HG02678 (cell line): ENCODE results near the gene NPNT.

Experiments
- ATAC-seq: cut with Tn5 transposase; IDR thresholded peaks from one replicate; pipeline ENCODE4 v1.9.1; 2021; ENCODE audit warnings: mild to moderate bottlenecking, moderate library complexity; ENCODE audit not compliant: unreplicated experiment

NPNT gene

DNA sequence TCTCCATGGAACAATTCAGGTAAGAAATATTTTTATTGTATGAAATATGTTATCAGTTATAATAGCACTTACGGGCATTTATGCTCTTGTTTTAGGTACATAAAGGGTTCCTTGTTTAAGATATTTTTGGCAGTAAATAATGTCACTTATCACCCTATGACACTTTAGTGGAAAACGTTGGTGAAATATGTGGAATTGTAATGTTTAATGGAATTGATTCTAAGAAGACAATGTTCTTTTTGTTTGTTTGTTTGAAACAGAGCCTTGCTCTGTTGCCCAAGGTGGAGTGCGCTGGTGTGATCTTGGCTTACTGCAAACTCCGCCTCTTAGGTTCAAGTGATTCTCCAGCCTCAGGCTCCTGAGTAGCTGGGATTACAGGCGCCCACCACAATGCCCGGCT lies 17.4 kb downstream of the NPNT start:
- ATAC-seq: no peak

DNA sequence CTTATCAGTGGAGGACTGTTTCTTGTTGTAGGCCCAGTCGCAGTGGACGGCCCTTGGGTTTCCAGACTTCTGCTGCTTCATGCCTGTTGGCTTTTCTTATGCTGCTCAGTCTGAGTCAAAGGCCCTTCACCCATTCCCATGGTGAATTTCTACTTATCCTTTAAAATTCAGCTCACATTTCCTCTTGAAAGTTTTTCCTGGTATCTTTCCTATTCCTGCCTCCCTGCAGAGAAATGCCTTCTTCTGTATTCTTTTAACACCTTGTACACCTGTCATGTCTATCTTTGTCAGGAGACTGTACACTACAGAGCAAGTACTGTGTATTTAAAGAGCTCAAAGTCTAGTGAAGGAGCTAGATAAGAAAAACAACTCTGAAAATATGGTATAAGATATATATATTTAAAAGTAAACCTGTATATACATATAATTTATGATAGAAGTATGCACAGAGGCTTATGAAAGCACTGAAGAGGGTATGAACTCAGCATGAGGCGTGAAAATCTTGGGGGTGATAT lies 22.0 kb downstream of the NPNT start:
- no peak for ATAC-seq

DNA sequence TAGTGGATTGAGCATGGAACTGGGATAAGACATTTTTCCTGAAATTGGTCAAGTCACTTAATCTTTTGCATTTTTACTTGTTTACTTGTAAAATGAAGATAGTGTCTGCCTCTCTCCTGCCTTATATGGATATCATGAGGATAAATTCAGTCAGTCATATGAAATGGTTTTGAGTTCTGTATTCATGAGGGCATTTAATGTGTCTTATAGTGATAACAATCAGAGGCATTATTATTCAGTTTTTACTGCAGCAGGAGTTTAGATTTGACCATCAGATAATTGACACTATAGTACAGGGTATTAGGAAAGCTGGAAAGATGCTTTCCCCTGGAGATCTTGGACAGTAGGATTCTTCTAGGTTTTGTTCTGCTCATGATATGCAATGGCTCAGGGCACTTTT lies 26.0 kb downstream of the NPNT start:
- no peak for ATAC-seq

DNA sequence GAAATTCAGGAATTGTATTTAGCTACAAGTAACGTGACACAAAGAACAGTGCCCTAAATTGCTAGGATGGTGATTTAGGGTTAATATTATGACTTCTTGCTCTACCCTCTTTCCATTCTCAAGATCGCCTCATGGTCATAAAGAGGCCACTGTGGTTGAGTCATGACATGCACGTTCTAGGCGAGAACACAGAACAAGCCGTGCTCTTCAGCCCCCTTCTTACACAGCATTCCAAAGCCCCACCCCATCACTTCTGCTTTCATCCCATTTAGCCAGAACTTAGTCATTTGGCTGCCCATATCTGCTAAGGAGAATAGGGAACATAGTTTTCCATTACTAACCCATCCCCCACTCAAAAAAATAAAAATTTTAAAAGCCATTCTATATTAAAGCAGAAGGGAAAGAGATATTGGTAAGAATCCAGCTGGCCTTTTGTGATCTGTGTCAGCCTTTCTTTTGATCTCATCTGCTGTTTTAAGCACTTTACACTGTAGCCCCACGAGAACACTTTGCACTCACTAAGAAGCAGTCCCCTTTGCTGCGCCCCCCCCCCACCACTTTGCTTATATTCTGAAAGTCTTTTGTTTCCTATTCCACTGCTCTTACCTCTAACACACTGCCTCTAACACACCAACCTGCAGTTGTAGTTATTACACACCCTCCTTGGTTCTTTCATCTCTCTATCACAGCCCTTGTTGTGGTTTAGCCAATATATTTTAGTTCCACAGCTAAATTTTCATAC lies 28.4 kb downstream of the NPNT start:
- no peak for ATAC-seq

DNA sequence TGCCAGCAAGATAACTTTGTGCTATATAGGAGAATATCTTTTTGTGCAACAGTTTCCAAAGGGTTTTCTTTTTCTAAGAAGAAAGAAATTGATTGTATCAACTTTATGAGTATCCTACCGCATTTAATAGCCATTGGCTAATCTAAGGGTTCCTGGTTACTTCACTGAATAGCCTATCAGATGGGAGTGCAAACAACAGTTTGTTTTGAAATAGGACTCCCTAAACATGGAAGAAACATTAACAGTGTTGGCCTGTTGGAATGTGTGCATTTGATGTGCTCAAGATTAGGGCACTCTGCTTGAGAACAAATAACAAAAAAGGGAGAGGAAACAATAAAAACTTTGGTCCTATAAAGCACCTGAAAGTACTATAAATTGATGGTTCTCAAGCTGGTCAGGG lies 29.1 kb downstream of the NPNT start:
- no peak for ATAC-seq

DNA sequence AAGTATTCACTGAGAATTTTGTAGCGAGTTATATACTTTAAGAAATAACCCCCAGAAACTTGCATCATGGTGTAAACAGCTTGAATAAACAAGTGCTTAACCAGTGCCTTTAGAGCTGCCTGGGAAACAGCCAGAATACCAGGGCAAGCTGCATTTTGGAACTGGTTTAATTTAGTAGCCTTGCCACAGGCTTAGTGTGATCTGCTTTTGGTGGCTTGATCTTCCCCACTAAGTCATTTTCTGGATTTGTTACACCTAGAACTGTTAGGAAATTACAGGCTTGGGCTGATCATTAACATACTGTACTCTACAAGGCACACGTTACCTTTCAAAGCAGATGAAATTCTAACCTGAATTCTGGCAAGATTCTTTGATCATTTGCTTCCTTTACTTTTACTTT lies 35.4 kb downstream of the NPNT start:
- ATAC-seq: no peak

DNA sequence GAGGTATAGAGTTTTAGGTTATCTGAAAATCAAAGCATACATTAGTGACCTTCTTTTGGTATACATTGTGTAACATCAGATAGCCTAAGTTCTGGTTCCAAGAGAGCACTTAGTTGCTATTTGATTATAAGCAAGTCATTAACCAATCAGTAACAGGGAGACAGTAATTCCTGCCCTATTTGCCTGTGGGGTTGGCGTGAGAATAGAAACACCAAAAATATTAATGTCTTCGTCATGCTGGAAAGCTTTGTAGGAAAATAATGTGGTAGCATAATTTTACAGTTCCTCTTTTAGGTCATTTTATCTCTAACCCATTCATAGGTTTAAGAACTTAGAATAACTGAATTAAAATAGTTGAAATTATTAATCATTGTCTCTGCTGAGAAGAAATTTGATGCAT lies 37.8 kb downstream of the NPNT start:
- ATAC-seq: no peak

DNA sequence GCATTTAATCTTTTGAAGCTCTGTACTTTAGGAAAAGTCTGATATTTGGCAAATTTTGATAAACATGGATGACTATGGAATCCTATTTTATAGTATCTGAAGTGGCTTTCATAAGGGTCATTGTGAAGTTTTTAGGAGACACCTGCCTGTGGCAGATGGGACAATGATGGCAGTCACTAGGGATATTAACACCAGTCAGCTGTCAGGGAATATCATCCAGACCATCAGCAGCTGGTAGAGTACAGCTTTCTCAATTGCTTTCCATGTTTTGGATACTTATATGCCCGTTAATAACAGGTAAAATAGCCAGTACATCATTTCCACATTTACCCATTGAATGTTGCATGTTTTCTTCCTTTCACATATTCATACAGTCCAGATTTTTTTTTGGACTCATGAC lies 39.1 kb downstream of the NPNT start:
- ATAC-seq: no peak

DNA sequence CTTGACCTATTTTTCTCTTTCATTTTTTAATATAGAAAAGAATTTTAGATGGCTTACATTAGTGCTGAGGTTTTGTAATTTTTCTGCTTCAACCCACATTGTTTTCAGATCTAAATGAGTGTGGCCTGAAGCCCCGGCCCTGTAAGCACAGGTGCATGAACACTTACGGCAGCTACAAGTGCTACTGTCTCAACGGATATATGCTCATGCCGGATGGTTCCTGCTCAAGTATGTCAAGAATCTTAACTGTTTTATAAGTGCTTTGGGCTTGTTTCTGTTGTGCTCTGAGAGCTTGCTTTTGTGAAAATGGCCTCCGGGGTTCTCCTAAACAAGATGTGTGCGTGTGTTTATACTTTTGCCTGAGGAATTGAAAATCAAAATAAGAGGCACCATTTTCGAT lies 41.6 kb downstream of the NPNT start:
- ATAC-seq: no peak

DNA sequence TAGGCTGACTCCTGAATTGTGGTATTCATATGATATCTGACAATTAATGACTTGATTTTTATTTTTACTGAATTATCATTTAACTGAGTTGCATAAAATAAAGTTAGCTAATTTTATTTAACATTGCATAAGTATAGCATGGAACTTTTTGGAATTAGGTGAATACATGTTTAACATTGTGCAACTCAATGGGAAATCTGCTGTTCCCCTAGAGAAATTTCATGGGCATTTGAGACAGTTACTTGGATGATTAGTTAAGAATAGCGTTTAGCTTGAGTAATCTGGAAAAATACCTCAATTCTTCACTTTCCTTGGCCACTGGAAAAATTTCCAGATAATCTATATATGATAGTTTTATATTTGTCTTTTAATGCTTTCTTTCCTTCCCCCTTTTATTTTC lies 42.5 kb downstream of the NPNT start:
- ATAC-seq: no peak

DNA sequence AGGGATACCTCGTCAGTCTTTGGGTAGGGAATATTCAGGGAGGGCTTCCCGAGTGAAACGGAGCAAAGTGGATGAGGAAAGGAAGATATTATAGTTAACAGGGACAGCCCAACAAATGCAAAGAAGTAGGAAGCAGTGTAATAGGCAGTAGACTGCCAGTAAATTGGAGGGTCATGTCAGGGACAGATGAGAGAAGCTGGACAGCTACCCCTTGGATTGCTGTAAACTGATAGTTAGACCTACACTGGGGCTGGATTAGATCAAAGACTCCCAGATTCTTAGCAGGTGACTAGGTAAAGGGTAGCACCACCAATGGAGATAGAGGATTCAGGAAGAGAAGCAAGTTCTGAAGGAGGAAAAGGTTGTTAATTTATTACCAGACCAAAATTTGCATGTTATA lies 48.0 kb downstream of the NPNT start:
- no peak for ATAC-seq

DNA sequence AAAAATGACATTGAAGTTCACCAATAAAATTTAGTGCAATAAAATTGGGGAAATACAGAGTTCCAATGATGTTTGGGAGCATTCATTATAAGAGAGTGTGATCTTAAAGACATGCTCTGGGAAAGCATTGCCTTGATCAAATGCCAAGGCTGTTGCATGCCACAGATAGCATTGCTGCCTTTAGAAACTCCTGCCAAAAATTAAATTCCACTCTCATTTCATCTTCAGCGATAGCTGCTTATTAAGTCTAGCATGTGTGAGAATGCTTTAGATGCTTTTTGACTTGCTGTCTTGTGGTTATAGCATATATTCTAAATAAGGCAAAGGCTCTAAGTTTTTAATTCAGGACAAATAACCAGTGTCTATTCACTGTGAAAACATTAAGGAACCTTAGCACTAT lies 49.3 kb downstream of the NPNT start:
- no peak for ATAC-seq

DNA sequence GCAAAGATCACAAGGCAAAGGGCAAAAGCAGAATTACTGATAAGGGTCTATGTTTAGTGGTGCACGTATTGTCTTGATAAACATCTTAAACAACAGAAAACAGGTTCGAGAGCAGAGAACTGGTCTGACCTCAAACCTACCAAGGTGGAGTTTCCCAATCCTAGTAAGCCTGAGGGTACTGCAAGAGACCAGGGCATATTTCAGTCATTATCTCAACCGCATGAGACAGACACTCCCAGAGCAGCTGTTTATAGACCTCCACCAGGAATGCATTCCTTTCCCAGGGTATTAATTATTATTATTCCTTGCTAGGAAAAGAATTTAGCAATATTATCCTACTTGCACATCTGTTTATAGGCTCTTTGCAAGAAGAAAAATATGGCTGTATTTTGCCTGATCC lies 51.5 kb downstream of the NPNT start:
- ATAC-seq: no peak

DNA sequence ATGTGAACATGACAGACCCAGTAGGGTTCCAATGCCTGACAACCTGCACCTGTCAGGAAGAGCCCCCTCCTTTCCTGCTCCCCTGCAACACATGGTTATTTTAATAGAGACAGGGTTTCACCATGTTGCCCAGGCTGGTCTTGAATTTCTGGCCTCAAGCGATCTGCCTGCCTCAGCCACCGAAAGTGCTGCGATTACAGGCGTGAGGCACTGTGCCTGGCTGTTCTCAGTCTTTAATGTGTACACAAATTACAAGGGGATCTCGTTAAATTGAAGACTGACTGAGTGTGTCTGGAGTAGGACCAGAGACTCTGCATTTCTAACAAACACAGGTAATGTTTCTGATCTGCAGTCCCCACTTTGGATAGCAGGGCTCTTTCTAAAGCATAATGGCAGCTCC lies 55.4 kb downstream of the NPNT start:
- ATAC-seq: no peak

DNA sequence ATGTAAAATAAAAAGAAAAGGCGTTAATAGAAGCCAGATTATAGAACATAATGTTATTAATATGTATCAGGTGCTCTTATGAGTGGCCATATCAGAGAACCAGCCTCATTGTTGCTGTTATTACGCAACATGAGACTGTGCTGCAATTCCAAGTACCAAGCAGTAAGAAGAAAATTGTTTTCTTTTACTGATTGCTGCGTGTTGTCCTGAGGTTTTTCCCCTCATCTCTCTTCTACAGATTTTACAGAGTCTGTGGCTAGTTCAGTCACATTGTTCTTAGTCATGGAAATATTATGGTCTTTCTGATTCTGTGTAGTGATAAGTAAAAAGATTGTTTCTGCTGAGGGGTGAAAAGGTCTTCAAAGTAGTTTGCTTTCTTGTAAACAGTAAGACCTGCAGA lies 55.9 kb downstream of the NPNT start:
- no peak for ATAC-seq

DNA sequence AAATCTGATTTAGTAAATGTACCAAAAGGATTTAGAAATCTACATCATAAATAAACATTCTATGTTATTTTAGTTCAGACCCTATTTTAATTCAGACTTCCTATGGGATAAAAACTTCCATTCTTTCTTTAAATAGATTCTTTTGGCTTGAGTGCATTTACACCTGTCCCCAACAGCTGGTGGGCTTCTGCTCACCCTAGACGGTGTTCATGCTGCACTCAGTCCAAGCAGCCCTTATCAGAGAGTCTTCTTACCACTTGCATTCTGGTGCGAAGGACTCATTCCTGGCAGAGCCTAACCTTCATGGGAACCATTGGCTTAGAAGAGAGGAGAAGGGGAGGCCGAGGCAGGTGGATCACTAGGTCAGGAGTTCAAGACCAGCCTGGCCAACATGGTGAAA lies 57.3 kb downstream of the NPNT start:
- ATAC-seq: no peak

DNA sequence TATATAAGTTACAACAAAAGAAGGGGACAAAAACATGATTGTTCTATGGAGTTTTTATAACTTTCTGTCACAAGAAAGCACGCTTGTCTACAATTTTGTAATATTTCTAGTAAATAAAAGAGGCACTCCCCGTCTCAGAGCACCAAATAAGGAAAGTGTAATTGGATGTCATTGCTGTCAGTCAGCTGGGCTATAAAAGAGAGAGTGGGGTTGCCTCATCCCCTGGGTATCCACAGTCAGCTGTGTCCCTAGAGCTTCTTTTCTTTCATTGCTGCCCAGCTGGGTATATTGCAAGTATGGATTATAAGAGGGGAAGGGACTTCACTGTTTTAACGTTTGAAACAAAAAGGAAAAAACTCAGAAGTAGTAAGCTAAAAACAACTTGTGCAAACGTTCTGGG lies 61.3 kb downstream of the NPNT start:
- no peak for ATAC-seq

DNA sequence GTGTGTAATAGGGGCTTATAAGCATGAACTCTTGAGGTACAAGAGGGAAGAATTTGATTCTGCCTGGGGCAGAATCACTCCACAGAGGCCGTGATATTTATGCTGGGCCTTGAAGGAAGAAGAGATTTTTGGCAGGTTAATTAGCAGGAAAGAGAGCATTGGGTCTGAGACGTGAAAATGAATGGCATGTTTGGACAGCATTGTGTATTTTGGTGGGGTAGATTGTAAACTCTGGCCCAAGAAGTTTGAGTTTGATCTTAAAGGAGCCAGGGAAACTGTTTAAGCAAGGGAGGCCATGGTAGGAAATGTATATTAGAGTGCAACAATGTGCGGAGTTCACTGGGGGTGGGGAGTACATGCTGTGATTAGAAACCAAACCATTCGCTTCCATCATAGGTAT lies 62.4 kb downstream of the NPNT start:
- no peak for ATAC-seq

DNA sequence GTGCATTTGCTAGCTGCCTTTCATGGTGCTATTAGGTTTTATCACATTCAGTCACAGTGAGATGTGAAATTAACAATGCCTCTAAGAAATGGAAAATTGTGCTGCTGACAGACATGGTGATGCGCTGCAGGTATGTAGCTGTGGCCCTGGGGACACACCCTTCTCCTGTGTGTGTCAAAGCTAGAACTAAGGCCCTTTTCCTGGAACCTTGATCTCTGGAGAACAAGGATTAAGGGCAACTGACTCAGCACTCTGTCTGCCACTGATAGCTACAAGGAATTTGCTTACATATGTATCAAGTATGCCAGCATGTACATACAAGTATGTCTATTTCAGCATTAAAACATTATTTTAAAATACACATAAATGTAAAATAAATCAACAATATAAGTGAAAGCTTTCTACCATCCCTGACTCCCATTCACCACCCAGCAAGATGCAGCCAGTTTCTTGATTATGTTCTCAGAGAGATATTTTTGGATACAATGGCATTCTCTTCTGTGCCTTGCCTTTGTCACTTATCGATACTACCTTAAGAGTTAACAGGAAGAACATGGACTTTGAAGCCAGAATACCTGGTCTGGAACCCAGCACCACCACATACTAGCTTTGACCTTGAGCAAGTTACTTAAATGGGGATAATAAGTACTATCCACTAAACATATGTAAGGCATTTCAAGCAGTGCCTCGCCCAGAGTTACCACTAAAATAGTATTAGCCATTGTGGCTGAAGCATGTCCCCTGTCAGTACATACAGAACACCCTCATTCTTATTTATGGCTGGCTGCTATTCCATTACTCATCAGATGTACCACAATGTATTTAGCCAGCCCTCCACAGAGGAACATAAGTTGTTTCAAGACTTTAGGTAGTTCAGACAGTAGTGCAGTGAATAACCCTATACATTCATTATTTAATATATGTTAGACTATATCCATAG lies 68.5 kb downstream of the NPNT start:
- ATAC-seq: no peak

DNA sequence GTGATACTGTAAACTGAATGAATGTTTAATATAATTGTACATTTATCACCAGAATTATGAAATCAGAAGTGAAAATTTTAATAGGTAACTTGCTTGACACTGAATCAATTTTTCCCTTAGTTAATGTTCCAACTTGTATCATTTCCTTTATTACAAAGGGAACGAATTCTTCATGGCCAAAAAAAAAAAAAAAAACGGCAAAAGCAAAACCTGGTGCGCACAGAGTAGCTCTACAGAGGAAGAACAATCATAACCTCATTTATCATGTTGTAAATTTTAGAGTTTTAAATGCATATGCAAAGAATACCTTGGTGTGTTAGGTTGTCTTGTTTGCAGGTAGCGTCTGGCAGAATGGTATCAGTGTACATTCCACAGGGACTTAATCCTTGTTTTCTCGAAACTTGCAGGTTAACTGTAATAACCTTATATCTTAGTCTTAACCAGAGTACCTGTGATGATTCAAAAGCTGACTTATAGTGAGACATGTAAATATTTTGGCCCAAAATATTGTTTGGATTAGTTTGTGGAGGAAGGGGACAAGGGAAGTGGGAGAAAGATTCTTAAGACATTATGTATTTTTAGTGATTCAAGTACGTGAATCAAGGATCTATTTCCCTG lies 70.0 kb downstream of the NPNT start:
- no peak for ATAC-seq

DNA sequence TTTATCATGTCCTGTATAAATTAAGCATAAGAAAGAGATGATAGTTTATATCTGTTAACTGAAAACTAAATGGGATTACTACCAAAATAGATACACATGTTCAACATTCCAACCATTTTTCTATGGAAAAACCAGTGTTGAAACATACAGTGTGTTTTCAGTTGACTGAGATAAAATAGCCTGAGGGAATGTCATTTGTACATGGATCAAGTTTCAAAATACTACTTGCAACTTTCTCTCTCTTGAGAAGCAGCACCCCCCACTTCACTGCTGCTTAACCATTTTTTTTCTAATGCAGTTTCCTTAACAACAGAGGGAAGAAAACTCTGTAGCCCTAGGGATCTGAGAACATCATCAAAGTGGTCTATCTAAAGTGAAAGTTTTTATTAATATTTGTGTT lies 70.8 kb downstream of the NPNT start:
- no peak for ATAC-seq
